Cardiac muscle cell (in vitro differentiated cells and primary cell): ENCODE measurements around the gene RND2. TPM values are rescaled to one million over a fixed set of nuclear protein-coding genes. Genes with fewer than 3 reads are reported as not detected.
A peak's percentile ranks its signal among the peaks of the same experiment; 100 is the strongest.
"Not testable (repeated sequence)": the region's sequence is repeated elsewhere in the genome, so short reads cannot be mapped to it uniquely, and the experiment has no call there.

Experiments
- DNase-seq, 2 donors: peaks; one replicate each; pipeline versions ENCODE4 v3.0.0 to v3.0.0-alpha.2; 2010 to 2017; ENCODE audit warnings: low read depth in 1 of 2, low spot score in 1 of 2
- H3K27ac ChIP-seq: fragments of 200-600 bp; sonication (generic); 2 replicates; pipeline ENCODE4 v1.5.1; 2016
- H3K27me3 ChIP-seq: fragments of 200-600 bp; sonication (generic); 2 replicates; pipeline ENCODE4 v1.6.0; 2016; ENCODE audit warnings: control low read depth
- H3K36me3 ChIP-seq: fragments of 200-600 bp; sonication (generic); 2 replicates; pipeline ENCODE4 v1.5.1; 2016; ENCODE audit warnings: control low read depth
- H3K4me1 ChIP-seq: fragments of 200-600 bp; sonication (generic); 2 replicates; pipeline ENCODE4 v1.8.1; 2017; ENCODE audit warnings: low read depth, mild to moderate bottlenecking, mixed run types
- H3K4me3 ChIP-seq: fragments of 200-600 bp; sonication (generic); 2 replicates; pipeline ENCODE4 v1.5.1; 2016; ENCODE audit warnings: mild to moderate bottlenecking
- H3K9me3 ChIP-seq: fragments of 200-600 bp; sonication (generic); 2 replicates; pipeline ENCODE4 v1.5.1; 2017; ENCODE audit warnings: low read depth, mild to moderate bottlenecking, control low read depth
- CTCF ChIP-seq: IDR thresholded peaks from 2 replicates; pipeline ENCODE4 v1.5.1; 2012; ENCODE audit warnings: low read depth, mild to moderate bottlenecking, low read length
- polyA plus RNA-seq: library from polyadenylated mRNA; unstranded; fragments of >200 nt; fragmentation: Nextera tagmentation; extraction: Ambion mirVana; gene quantifications from 2 replicates; pipeline ENCODE4 v1.2.1, GENCODE V29; 2016
- total RNA-seq: library from RNA; depleted of rRNA; stranded (reverse); fragments of >200 nt; gene quantifications from 2 replicates; pipeline ENCODE4 v1.2.3, GENCODE V29; 2016

Gene RND2
- total and polyA plus RNA-seq, 2 experiments from 2014 or later: 18.5 to 23.1 TPM

GRCh38 chr17:42991471-42991870, 33.6 kb upstream of the RND2 start:
- no peak overlapping the region for H3K27ac ChIP-seq
- H3K4me3 ChIP-seq: no peak overlapping the region
- H3K9me3 ChIP-seq: no peaks in the 10 kb centered on the region
- H3K27me3 ChIP-seq: no peaks in the 10 kb centered on the region
- no peak for TF ChIP-seq CTCF
- DNase-seq: no peak
- H3K36me3 ChIP-seq: peaks cover 51% of the 10 kb centered on the region
- no peaks in the 10 kb centered on the region for H3K4me1 ChIP-seq

GRCh38 chr17:42992872-42993271, 32.2 kb upstream of the RND2 start:
- no peak overlapping the region for H3K4me3 ChIP-seq
- DNase-seq: no peak
- H3K27me3 ChIP-seq: no peaks in the 10 kb centered on the region
- peak overlapping the region; percentile 51 for H3K27ac ChIP-seq
- TF ChIP-seq CTCF: no peak
- no peaks in the 10 kb centered on the region for H3K9me3 ChIP-seq
- H3K4me1 ChIP-seq: peaks cover 5% of the 10 kb centered on the region
- H3K36me3 ChIP-seq: peaks cover 39% of the 10 kb centered on the region

- not testable (repeated sequence) for H3K27me3 ChIP-seq, DNase-seq, H3K9me3 ChIP-seq, H3K4me1 ChIP-seq, H3K4me3 ChIP-seq
- H3K27ac ChIP-seq: peak overlapping the region; percentile 26
- H3K36me3 ChIP-seq: peaks cover 31% of the 10 kb centered on the region
Observed at GRCh38 chr17:42993913-42994312, 31.1 kb upstream of the RND2 start.

GRCh38 chr17:42997390-42997983, 27.5 kb upstream of the RND2 start:
- Histone ChIP-seq H3K36me3 (peaks cover 30% of the 10 kb centered on the region), H3K9me3 (no peaks in the 10 kb centered on the region), H3K27ac (peak overlapping the region; percentile 98), H3K4me1 (peaks cover 14% of the 10 kb centered on the region), H3K4me3 (peak overlapping the region; percentile 17), H3K27me3 (no peaks in the 10 kb centered on the region)
- TF ChIP-seq CTCF: no peak
- no peak for DNase-seq

- Histone ChIP-seq H3K4me1 (peaks cover 14% of the 10 kb centered on the region), H3K27me3 (no peaks in the 10 kb centered on the region), H3K27ac (peak within 1 kb of the TSS; percentile 98), H3K4me3 (peak within 1 kb of the TSS; percentile 86), H3K9me3 (no peaks in the 10 kb centered on the region), H3K36me3 (peaks cover 28% of the 10 kb centered on the region)
- peak; percentile 88 for TF ChIP-seq CTCF
- DNase-seq: peak; percentile 99 to 100
Observed at GRCh38 chr17:42997984-42998938, 26.8 kb upstream of the RND2 start, which contains the start of gene RPL27. RPL27 (plus strand) TSS chr17:42998419; CDS start chr17:42998751, 332 bp downstream.
